GM12891 (cell line): ENCODE data around the gene MICU1.

Experiments used
- POLR2A ChIP-seq: IDR thresholded peaks from 2 replicates; pipeline ENCODE4 v1.6.1; 2011; ENCODE audit warnings: low read depth, low read length, control low read depth
- POLR2AphosphoS5 ChIP-seq: IDR thresholded peaks from 2 replicates; pipeline ENCODE4 v1.6.1; 2011; ENCODE audit warnings: low read depth, low read length, control low read depth
- SPI1 ChIP-seq: IDR thresholded peaks from 2 replicates; pipeline ENCODE4 v1.6.1; 2011; ENCODE audit warnings: low read depth, low read length, control low read depth
- TAF1 ChIP-seq: IDR thresholded peaks from 2 replicates; pipeline ENCODE4 v1.6.1; 2011; ENCODE audit warnings: low read depth, low read length, control low read depth

- TF ChIP-seq POLR2A, result no peak
- TF ChIP-seq POLR2AphosphoS5, result no peak
- TF ChIP-seq TAF1, result no peak
- TF ChIP-seq SPI1, result no peak
Observed at GRCh38 chr10:72567889-72568640, 57.8 kb downstream of the MICU1 start.
